Choroid plexus epithelial cell (primary cell): ENCODE results near the gene ERC2.

Source experiments
- DNase-seq: peaks from one replicate; pipeline ENCODE4 v3.0.0-alpha.2; 2010; ENCODE audit warnings: low read depth
- H3K4me3 ChIP-seq: 2 replicates; pipeline ENCODE4 v1.5.1; 2011; ENCODE audit warnings: low read depth, mild to moderate bottlenecking, control low read depth, low read length, moderate library complexity
- CTCF ChIP-seq: conservative IDR thresholded peaks from 2 replicates; pipeline ENCODE4 v1.5.1; 2011; ENCODE audit warnings: low read depth, mild to moderate bottlenecking, control low read depth, inconsistent platforms, low read length, moderate library complexity

ERC2 gene

DNA sequence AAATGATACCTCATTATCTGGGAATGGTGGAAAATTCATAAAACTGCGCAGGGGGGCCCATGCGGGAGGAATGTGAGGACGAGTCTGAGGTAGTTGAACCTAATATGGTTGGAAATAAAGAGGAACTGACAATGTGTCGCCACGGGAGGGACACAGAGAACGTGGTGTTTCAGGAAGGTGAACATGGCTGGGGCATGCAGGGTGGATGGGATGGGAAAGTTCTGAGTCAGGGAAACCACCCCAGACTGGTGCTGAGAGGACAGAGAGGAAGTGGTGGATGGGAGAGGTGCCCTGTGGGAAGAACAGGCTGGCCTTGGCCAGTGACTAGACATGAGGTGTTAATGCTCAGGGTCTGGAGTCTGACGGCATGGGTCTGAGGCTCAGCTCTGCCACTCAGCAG lies 844.0 kb downstream of the ERC2 start:
- no peak for TF ChIP-seq CTCF
- H3K4me3 ChIP-seq: no peak overlapping the region
- peak; percentile 56 for DNase-seq

GRCh38 chr3:55623786-55624185 lies 844.5 kb downstream of the ERC2 start:
- H3K4me3 ChIP-seq: no peak overlapping the region
- TF ChIP-seq CTCF: no peak
- DNase-seq: peak; percentile 47

GRCh38 chr3:55622733-55623132 lies 845.5 kb downstream of the ERC2 start:
- H3K4me3 ChIP-seq: no peak overlapping the region
- no peak for TF ChIP-seq CTCF
- peak; percentile 35 for DNase-seq

- H3K4me3 ChIP-seq: no peak overlapping the region
- TF ChIP-seq CTCF: no peak
- peak; percentile 59 for DNase-seq
Measured at GRCh38 chr3:55622116-55622515, 846.2 kb downstream of the ERC2 start.

GRCh38 chr3:55621648-55622047 lies 846.6 kb downstream of the ERC2 start:
- DNase-seq: no peak
- TF ChIP-seq CTCF: no peak
- no peak overlapping the region for H3K4me3 ChIP-seq

GRCh38 chr3:55621026-55621422 lies 847.2 kb downstream of the ERC2 start:
- no peak for TF ChIP-seq CTCF
- no peak overlapping the region for H3K4me3 ChIP-seq
- no peak for DNase-seq

DNA sequence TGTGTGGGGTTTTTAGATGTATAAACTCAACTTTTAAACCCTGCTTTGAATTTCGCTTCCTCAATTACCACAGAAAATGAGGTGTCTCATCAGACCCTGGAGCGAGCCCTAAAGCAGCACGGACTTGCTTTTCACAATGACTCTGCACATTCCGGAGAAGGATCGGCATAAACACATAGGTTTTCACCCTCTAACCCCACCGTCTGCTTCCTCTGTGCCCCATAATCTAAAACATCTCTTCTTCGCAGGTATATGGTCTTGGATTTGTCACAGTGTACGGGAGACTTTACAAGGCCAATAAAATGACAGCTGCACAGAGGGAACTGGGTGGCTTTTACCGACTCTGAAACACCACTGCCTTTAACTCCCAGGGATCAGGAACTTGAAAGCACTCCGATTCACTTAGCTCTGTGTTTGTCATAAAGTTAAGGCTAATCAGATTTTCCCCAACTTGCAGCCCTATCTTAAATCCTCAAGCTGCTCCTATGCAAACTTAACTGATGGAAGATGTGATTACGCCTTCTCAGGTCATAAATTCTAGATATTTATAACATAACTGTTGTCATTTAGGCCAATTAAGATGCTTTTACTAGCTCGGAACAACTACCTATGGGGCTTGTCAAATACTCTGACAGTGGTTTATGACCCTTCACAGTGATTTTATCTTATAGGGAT lies 847.8 kb downstream of the ERC2 start:
- TF ChIP-seq CTCF: no peak
- DNase-seq: peak; percentile 79

More for the DNA sequence above, 847.8 kb downstream of the ERC2 start:
- no peak overlapping the region for H3K4me3 ChIP-seq
